GM03348 (cell line): ENCODE data around the gene ARHGEF28.

Experiments used
- DNase-seq: peaks from one replicate; pipeline ENCODE4 v3.0.0; 2012; ENCODE audit warnings: low spot score

ARHGEF28 gene

GRCh38 chr5:73654171-73654811, 28.3 kb downstream of the ARHGEF28 start:
- DNase-seq: no peak

- DNase-seq: no peak
Measured at GRCh38 chr5:73654819-73655318, 28.9 kb downstream of the ARHGEF28 start.

GRCh38 chr5:73655521-73656160, 29.6 kb downstream of the ARHGEF28 start:
- DNase-seq: no peak

GRCh38 chr5:73661753-73662152, 35.8 kb downstream of the ARHGEF28 start:
- no peak for DNase-seq

- no peak for DNase-seq
Measured at GRCh38 chr5:73663161-73663859, 37.3 kb downstream of the ARHGEF28 start.

- no peak for DNase-seq
Measured at GRCh38 chr5:73663860-73664240, 37.9 kb downstream of the ARHGEF28 start.

- DNase-seq: no peak
Measured at GRCh38 chr5:73664796-73665195, 38.8 kb downstream of the ARHGEF28 start.

GRCh38 chr5:73666891-73667290, 40.9 kb downstream of the ARHGEF28 start:
- no peak for DNase-seq

GRCh38 chr5:73668017-73668416, 42.0 kb downstream of the ARHGEF28 start:
- DNase-seq: no peak

GRCh38 chr5:73668486-73669111, 42.6 kb downstream of the ARHGEF28 start:
- no peak for DNase-seq

GRCh38 chr5:73670731-73671130, 44.7 kb downstream of the ARHGEF28 start:
- DNase-seq: no peak

- no peak for DNase-seq
Measured at GRCh38 chr5:73672132-73672531, 46.1 kb downstream of the ARHGEF28 start.

GRCh38 chr5:73673161-73673591, 47.2 kb downstream of the ARHGEF28 start:
- DNase-seq: peak; percentile 68

GRCh38 chr5:73674669-73675004, 48.6 kb downstream of the ARHGEF28 start:
- DNase-seq: no peak

- no peak for DNase-seq
Measured at GRCh38 chr5:73678322-73678740, 52.3 kb downstream of the ARHGEF28 start.

- no peak for DNase-seq
Measured at GRCh38 chr5:73678807-73679206, 52.8 kb downstream of the ARHGEF28 start.

GRCh38 chr5:73682176-73682575, 56.2 kb downstream of the ARHGEF28 start:
- no peak for DNase-seq

- DNase-seq: no peak
Measured at GRCh38 chr5:73684691-73685090, 58.7 kb downstream of the ARHGEF28 start.

GRCh38 chr5:73686912-73687311, 60.9 kb downstream of the ARHGEF28 start:
- no peak for DNase-seq

- no peak for DNase-seq
Measured at GRCh38 chr5:73687357-73687756, 61.4 kb downstream of the ARHGEF28 start.

GRCh38 chr5:73690015-73690414, 64.0 kb downstream of the ARHGEF28 start:
- DNase-seq: no peak

- no peak for DNase-seq
Measured at GRCh38 chr5:73691302-73692080, 65.5 kb downstream of the ARHGEF28 start.
